ENCODE data around the gene ALOXE3.

Gene ALOXE3

GRCh38 chr17:8141741-8142140 is 23.4 kb upstream of the ALOXE3 start:
- no peak for DNase-seq (ENCODE audit: low read depth)

GRCh38 chr17:8141045-8141444 is 22.7 kb upstream of the ALOXE3 start:
- no peak for DNase-seq (ENCODE audit: low read depth)

GRCh38 chr17:8140065-8141029 is 22.0 kb upstream of the ALOXE3 start:
- DNase-seq (ENCODE audit: low read depth) = no peak

GRCh38 chr17:8138672-8139371 is 20.5 kb upstream of the ALOXE3 start:
- peak; percentile 95 for DNase-seq (ENCODE audit: low read depth)

- DNase-seq (ENCODE audit: low read depth) = no peak
These were observed 20.0 kb upstream of the ALOXE3 start for GRCh38 chr17:8138374-8138671.

GRCh38 chr17:8137645-8138373 is 19.5 kb upstream of the ALOXE3 start:
- no peak for DNase-seq (ENCODE audit: low read depth)

GRCh38 chr17:8133941-8134340 is 15.6 kb upstream of the ALOXE3 start:
- no peak for DNase-seq (ENCODE audit: low read depth)

GRCh38 chr17:8133399-8133798 is 15.1 kb upstream of the ALOXE3 start:
- DNase-seq (ENCODE audit: low read depth) = no peak

- no peak for DNase-seq (ENCODE audit: low read depth)
These were observed 13.6 kb upstream of the ALOXE3 start for GRCh38 chr17:8131844-8132441.

- no peak for DNase-seq (ENCODE audit: low read depth)
These were observed 9.9 kb upstream of the ALOXE3 start for GRCh38 chr17:8128125-8128784.

- DNase-seq (ENCODE audit: low read depth) = peak; percentile 64
These were observed 8.3 kb upstream of the ALOXE3 start for GRCh38 chr17:8126491-8127066.

GRCh38 chr17:8125947-8126490 is 7.7 kb upstream of the ALOXE3 start:
- DNase-seq (ENCODE audit: low read depth) = no peak

- DNase-seq (ENCODE audit: low read depth) = peak; percentile 37
These were observed 7.0 kb upstream of the ALOXE3 start for GRCh38 chr17:8125154-8125946.

- peak; percentile 47 for DNase-seq (ENCODE audit: low read depth)
These were observed 6.2 kb upstream of the ALOXE3 start for GRCh38 chr17:8124350-8125153.

GRCh38 chr17:8123695-8124349 is 5.5 kb upstream of the ALOXE3 start, which contains the start of gene HES7:
HES7 (minus strand) TSS chr17:8124106; CDS start chr17:8124084, 22 bp downstream.
- DNase-seq (ENCODE audit: low read depth) = no peak

GRCh38 chr17:8122924-8123694 is 4.8 kb upstream of the ALOXE3 start:
- DNase-seq (ENCODE audit: low read depth) = peak; percentile 62

GRCh38 chr17:8122422-8122923 is 4.2 kb upstream of the ALOXE3 start:
- DNase-seq (ENCODE audit: low read depth) = peak; percentile 47

All from iris pigment epithelial cell (primary cell).